ENCODE data around the gene ARL14EP. TPM values are rescaled to one million over a fixed set of nuclear protein-coding genes. Genes with fewer than 3 reads are reported as not detected.

The ARL14EP gene
- total RNA-seq, 1 experiment from 2014 or later: 15.3 TPM

DNA sequence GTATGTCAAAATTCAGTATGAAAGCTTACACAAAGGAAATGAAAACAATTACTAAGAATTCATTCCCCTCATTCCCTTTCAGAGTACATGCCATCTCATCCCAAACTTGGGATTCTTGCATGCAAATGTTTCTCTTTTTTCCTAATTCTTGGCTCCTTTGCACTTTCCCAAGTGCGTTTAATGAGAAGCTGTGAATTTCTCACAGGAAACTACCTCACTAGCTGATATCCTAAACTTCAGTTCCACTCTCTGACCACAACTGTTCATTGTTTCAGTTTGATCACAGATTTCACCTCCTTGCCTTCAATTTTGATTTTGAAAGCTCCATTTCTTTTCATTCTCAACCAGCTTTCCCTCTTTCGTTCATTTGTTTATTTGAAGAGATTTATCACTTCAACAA, 5.9 kb upstream of the ARL14EP start:
- Mint-ChIP-seq H3K4me3 (no peak overlapping the region), H3K4me1 (0 out of 2 replicates have a peak, but pooled peaks cover 1% of the 10 kb centered on the region), H3K27me3 (ENCODE audit: low read depth) (peaks cover 41% of the 10 kb centered on the region), H3K9me3 (no peaks in the 10 kb centered on the region), H3K36me3 (no peaks in the 10 kb centered on the region), H3K27ac (no peak overlapping the region)
- DNase-seq (ENCODE audit: low spot score): no peak
- ChIA-PET CTCF (interaction anchor here (1.4 kb wide), 1 partner anchor 189 kb away, joined by 4 read pairs; no protein-coding TSS in a partner anchor), POLR2A (no interaction called here)
- ATAC-seq: no peak
- no peak for TF ChIP-seq SP1 (CRISPR knock-in tag; conservative IDR thresholded peaks at IDR 0.05)
- TF ChIP-seq ATF3 (CRISPR knock-in tag; conservative IDR thresholded peaks at IDR 0.05): no peak

DNA sequence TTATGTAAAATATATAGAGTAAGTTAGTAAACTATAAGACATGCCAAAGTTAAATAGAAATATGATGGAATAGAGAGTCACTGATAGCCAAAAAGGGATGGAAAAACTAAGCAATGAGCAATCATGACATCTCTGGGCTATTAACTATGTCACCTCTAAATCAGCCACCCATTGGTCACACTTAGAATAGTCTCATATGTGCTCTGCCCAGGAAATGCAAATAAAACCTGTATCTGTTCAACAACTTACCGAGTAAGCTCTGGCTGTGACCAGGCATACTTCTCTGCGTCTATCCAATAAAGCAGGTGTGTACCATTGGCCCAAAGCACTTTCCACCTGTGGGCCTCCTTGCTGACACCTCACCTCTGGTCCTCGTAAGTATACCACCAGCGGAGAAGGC, 1.6 kb upstream of the ARL14EP start:
- no peak for ATAC-seq
- no peak for TF ChIP-seq ATF1 (CRISPR knock-in tag; IDR thresholded peaks at IDR 0.05)
- no peak for TF ChIP-seq RORB (CRISPR knock-in tag; IDR thresholded peaks at IDR 0.05)
- TF ChIP-seq, protein P1, sequence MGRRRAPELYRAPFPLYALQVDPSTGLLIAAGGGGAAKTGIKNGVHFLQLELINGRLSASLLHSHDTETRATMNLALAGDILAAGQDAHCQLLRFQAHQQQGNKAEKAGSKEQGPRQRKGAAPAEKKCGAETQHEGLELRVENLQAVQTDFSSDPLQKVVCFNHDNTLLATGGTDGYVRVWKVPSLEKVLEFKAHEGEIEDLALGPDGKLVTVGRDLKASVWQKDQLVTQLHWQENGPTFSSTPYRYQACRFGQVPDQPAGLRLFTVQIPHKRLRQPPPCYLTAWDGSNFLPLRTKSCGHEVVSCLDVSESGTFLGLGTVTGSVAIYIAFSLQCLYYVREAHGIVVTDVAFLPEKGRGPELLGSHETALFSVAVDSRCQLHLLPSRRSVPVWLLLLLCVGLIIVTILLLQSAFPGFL (CRISPR knock-in tag; IDR thresholded peaks at IDR 0.05; ENCODE audit: borderline replicate concordance): no peak
- no peak for TF ChIP-seq SMAD4 (CRISPR knock-in tag; IDR thresholded peaks at IDR 0.05)
- TF ChIP-seq ARID4B (CRISPR knock-in tag; IDR thresholded peaks at IDR 0.05; ENCODE audit: borderline replicate concordance): no peak
- TF ChIP-seq NFYB (CRISPR knock-in tag; conservative IDR thresholded peaks at IDR 0.05; ENCODE audit: low read depth): no peak
- no peak for TF ChIP-seq NR1H2 (CRISPR knock-in tag; IDR thresholded peaks at IDR 0.05)
- no peak for TF ChIP-seq ZNF423 (CRISPR knock-in tag; IDR thresholded peaks at IDR 0.05)
- no peak for TF ChIP-seq ZNF232 (CRISPR knock-in tag; IDR thresholded peaks at IDR 0.05)
- no peak for TF ChIP-seq OVOL2 (CRISPR knock-in tag; IDR thresholded peaks at IDR 0.05; ENCODE audit: borderline replicate concordance)
- no peak for TF ChIP-seq CBFB (CRISPR knock-in tag; IDR thresholded peaks at IDR 0.05; ENCODE audit: low read depth)
- TF ChIP-seq MXD4 (CRISPR knock-in tag; IDR thresholded peaks at IDR 0.05; ENCODE audit: borderline replicate concordance): no peak
- TF ChIP-seq MYBL2 (CRISPR knock-in tag; IDR thresholded peaks at IDR 0.05): no peak
- TF ChIP-seq ZNF281 (CRISPR knock-in tag; IDR thresholded peaks at IDR 0.05): no peak
- no peaks in the 10 kb centered on the region for H3K36me3 Mint-ChIP-seq
- POLR2A ChIA-PET: no interaction called here
- H3K4me3 Mint-ChIP-seq: no peak overlapping the region
- H3K27ac Mint-ChIP-seq: no peak overlapping the region
- H3K4me1 Mint-ChIP-seq: peaks cover 27% of the 10 kb centered on the region
- no peaks in the 10 kb centered on the region for H3K9me3 Mint-ChIP-seq
- CTCF ChIA-PET: no interaction called here
- peaks cover 39% of the 10 kb centered on the region for H3K27me3 Mint-ChIP-seq (ENCODE audit: low read depth)
- no peak for DNase-seq (ENCODE audit: low spot score)

Measured in WTC11 (cell line).